Activated CD4-positive, alpha-beta T cell treated with anti-CD3 and anti-CD28 coated beads, Interleukin-10, Interleukin-2, amounts not matched to agents 100 ng/mL and 50 ng/mL, durations not matched to agents 16 hours and 8 hours (primary cell): ENCODE results near the gene SH3PXD2A.

ENCODE experiments used
- DNase-seq: peaks from one replicate; pipeline ENCODE4 v3.0.0-alpha.2; 2020

The SH3PXD2A gene

GRCh38 chr10:103597003-103597402 lies 258.4 kb downstream of the SH3PXD2A start:
- no peak for DNase-seq

- no peak for DNase-seq
Measured at GRCh38 chr10:103595933-103596726, 259.2 kb downstream of the SH3PXD2A start.

DNA sequence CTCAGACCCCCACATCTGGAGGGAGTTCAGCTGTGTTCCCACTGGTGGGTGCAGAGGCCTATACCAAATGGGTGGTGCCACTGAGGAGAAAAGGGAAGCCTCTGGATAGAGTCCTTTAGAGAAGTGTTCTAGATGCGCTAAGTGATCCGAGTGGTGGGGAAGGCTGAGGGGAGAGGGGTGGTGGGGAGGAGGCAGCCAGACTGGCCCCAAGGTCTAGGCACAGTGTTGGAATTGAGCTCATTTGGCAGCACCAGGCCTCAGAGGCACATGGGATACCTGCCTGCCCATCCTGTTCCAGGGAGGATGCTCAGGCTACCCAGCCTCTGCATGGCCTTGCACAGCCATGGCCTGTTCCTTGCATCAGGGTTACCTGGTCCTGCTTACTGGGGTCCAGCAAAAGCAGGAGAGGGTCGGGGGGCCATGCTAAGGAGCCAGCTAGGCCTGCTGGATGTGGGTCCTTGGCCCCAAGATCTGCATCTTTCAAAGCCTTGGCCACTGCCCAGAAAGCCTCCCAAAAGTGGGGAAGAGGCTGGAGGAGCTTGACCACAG lies 262.3 kb downstream of the SH3PXD2A start:
- DNase-seq: no peak

GRCh38 chr10:103592186-103593021 lies 263.0 kb downstream of the SH3PXD2A start:
- peak; percentile 49 for DNase-seq

DNA sequence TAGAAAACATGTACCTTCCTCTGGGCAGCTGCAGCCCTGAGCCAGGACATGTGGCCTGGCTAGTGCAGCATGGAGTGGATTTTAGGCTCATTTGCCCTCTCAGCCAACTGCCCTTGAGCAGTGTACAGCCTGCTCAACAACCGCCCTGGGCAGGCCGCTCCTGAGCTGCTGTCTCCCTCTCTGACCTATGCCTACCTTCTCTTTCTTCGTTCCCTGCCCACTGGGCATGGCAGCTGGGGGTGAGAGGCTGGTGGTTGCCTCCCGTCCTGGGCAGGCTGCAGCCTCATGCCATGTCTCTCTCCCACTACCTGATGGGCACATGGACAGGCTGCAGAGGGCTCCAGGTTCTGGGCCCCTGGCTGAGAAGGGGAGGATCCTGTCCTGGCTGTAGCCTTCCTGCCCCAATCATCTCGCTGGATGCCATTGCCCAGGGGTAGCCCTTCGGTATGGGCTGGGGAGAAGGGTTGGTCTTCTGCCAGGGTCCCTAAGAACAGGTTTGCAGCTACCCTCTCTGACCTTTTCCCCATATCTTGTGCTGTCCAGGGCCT lies 264.6 kb downstream of the SH3PXD2A start:
- no peak for DNase-seq

- DNase-seq: no peak
Measured at GRCh38 chr10:103590060-103590459, 265.3 kb downstream of the SH3PXD2A start.

GRCh38 chr10:103589074-103589630 lies 266.2 kb downstream of the SH3PXD2A start:
- DNase-seq: no peak

- no peak for DNase-seq
Measured at GRCh38 chr10:103587073-103587472, 268.3 kb downstream of the SH3PXD2A start.

- no peak for DNase-seq
Measured at GRCh38 chr10:103585011-103585405, 270.4 kb downstream of the SH3PXD2A start.

DNA sequence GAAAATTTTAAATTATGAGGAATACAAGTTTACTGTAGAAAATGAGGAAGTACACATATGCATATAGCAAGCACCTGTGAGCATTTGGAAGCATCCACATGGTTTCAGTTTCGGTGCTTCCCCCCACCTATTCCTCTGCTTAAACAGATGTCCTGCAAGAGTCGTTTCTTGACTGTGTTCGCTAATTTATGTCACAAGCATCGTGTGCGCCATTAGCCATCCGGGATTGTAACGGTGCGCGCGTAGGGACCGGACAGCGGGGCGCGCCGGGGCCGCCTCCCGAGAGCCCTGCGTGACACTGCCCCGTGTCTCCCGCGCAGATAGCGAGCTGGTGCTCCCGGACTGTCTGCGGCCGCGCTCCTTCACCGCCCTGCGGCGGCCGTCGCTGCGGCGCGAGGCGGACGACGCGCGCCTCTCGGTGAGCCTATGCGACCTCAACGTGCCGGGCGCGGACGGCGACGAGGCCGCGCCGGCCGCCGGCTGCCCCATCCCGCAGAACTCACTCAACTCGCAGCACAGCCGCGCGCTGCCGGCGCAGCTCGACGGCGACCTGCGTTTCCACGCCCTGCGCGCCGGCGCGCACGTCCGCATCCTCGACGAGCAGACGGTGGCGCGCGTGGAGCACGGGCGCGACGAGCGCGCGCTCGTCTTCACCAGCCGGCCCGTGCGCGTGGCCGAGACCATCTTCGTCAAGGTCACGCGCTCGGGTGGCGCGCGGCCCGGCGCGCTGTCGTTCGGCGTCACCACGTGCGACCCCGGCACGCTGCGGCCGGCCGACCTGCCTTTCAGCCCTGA lies 271.0 kb downstream of the SH3PXD2A start:
- DNase-seq: peak; percentile 70

- DNase-seq: no peak
Measured at GRCh38 chr10:103583871-103584215, 271.5 kb downstream of the SH3PXD2A start.

GRCh38 chr10:103582331-103583123 lies 272.8 kb downstream of the SH3PXD2A start:
- DNase-seq: no peak

DNA sequence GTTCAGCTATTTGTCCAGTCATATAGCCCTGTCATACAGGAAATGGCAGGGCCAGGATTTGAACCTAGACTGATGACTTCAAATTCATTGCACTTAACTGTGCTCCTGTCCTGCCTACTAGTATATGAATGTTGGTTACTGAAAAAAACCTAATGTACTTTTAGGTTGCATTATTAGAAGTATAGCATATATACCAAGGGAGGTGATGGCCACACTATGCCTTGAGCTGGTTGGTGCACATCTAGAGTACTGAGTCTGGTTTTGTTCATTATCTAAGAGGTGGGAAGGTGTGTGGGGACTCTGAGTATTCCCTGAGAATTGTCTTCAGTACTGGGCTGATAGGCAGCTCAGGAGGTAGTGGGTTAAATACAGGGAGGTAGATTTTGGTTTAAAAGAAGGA lies 273.9 kb downstream of the SH3PXD2A start:
- DNase-seq: no peak

DNA sequence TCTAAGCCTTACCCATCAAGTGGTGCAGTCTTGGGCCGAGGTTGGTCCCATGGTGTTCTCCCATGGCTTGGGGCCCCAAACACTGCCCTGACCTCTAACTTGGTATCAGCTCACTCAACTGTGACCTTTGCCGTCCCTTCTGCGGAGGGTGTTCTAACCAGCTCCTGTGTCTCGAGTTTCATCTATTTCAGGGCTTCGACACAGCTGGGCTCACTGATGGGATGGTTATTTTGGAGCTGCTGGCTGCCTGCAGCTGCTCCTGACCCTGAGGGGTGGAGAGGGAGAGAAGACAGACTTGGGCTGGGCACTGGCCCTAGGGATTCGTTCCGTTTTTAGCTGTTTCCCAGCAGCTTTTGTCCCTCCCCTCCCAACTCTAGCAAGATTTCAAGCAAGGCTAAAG lies 274.9 kb downstream of the SH3PXD2A start:
- DNase-seq: no peak

- DNase-seq: no peak
Measured at GRCh38 chr10:103580011-103580410, 275.4 kb downstream of the SH3PXD2A start.

DNA sequence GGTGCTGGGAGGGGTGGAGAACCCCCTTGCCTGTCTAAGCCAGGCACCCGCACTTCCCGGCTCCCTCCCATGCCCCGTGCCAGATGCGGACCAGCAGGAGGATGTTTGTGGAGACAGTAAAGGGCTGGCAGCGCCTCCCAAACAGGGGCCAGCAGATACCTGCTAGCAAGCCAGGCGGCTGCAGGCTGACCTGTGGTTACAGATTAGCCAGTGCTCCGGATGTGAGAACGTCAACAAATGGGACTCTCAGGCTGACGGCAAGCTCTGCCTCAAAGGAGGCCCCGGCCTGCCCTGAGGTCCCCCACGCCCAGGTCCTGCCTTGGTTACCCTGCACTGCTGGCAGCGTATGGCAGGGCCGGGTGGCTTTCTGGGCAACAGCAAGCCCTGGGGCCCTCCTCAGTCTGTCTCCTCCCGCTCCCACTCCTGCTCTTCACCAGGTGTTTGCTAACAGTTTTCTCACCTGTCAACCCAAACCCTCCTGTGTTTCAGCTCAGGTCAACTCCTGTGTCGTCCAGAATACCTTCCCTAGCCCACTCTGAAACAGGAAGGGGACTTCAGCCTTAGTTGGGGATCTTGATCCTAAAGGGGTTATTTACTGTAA lies 276.5 kb downstream of the SH3PXD2A start:
- no peak for DNase-seq

DNA sequence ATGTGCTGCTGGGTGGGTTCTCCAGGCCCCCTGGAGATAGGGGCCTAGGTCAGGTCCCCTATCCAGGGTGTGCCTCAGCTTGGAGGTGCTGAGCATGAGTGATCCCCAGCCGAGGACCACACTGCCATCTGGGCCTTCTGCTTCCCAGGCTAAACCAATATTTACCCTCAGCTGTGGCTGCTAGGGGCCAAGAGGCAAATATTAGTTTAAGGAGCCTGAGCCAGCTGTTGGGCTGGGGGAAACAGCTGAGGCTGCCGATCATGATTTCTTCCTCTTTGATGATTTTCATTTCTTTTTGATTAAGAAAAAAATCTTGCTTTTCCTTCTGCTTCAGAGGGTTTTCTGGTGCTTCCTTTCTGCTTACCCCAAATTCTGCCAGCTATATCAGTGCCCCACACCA lies 278.5 kb downstream of the SH3PXD2A start:
- DNase-seq: no peak

GRCh38 chr10:103576076-103576471 lies 279.3 kb downstream of the SH3PXD2A start:
- DNase-seq: no peak

- no peak for DNase-seq
Measured at GRCh38 chr10:103575416-103576075, 279.8 kb downstream of the SH3PXD2A start.
